HG03025 (cell line): Measurements from ENCODE around the gene GPX1.
"Not testable (repeated sequence)": the region's sequence is repeated elsewhere in the genome, so short reads cannot be mapped to it uniquely, and the experiment has no call there.

Experiments used
- ATAC-seq: cut with Tn5 transposase; IDR thresholded peaks from one replicate; pipeline ENCODE4 v1.9.1; 2021; ENCODE audit warnings: mild to moderate bottlenecking, moderate library complexity; ENCODE audit not compliant: unreplicated experiment, low FRiP score

Gene GPX1

GRCh38 chr3:49358884-49359225, 702 bp upstream of the GPX1 start:
- no peak for ATAC-seq

GRCh38 chr3:49357443-49358216, 523 bp downstream of the GPX1 start:
- peak; percentile 20 for ATAC-seq

GRCh38 chr3:49357095-49357442, 1.1 kb downstream of the GPX1 start:
- not testable (repeated sequence) for ATAC-seq

- ATAC-seq: no peak
Observed at GRCh38 chr3:49352890-49353421, 5.2 kb downstream of the GPX1 start.

GRCh38 chr3:49352281-49352680, 5.9 kb downstream of the GPX1 start:
- no peak for ATAC-seq

GRCh38 chr3:49351521-49352011, 6.6 kb downstream of the GPX1 start:
- ATAC-seq: no peak

GRCh38 chr3:49349348-49350114, 8.6 kb downstream of the GPX1 start:
- no peak for ATAC-seq

GRCh38 chr3:49348361-49348760, 9.8 kb downstream of the GPX1 start:
- ATAC-seq: not testable (repeated sequence)

- ATAC-seq: no peak
Observed at GRCh38 chr3:49346797-49347251, 11.3 kb downstream of the GPX1 start.

- ATAC-seq: no peak
Observed at GRCh38 chr3:49343163-49343562, 15.0 kb downstream of the GPX1 start.

- ATAC-seq: no peak
Observed at GRCh38 chr3:49341996-49342395, 16.2 kb downstream of the GPX1 start.

- ATAC-seq: peak; percentile 73
Observed at GRCh38 chr3:49339941-49340800, 18.0 kb downstream of the GPX1 start, which contains the start of gene USP4. TSS of gene USP4 (minus strand) at chr3:49340053. CDS start at chr3:49340024, 29 bp downstream.

- ATAC-seq: peak; percentile 13
Observed at GRCh38 chr3:49339581-49339940, 18.6 kb downstream of the GPX1 start.

- ATAC-seq: no peak
Observed at GRCh38 chr3:49333916-49334633, 24.1 kb downstream of the GPX1 start.

GRCh38 chr3:49333091-49333490, 25.1 kb downstream of the GPX1 start:
- ATAC-seq: no peak

GRCh38 chr3:49329186-49329585, 29.0 kb downstream of the GPX1 start:
- no peak for ATAC-seq

GRCh38 chr3:49328350-49328749, 29.8 kb downstream of the GPX1 start:
- ATAC-seq: not testable (repeated sequence)

GRCh38 chr3:49327485-49327884, 30.7 kb downstream of the GPX1 start:
- ATAC-seq: no peak

GRCh38 chr3:49324768-49325167, 33.4 kb downstream of the GPX1 start:
- no peak for ATAC-seq
